ENCODE data around the gene CUL7. TPM values are rescaled to one million over a fixed set of nuclear protein-coding genes. Genes with fewer than 3 reads are reported as not detected.

The CUL7 gene
- total RNA-seq, 1 experiment from 2014 or later = 34.1 TPM

DNA sequence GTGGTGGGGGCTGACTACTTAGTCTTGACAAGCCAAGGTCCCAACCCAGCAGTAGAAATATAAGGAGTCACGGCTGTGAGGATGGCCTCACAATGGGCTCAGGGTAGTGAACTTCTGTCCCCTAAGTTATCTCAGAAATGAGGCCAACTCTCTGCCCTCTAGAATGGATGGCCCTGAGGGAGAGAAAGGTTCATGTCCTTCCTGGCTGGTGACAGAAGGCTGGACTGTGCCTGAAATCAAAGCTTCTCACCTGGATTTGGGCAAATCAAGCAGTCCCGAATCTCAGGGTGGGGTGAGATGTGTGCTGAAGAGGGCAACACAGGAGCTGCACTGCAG lies 19.5 kb downstream of the CUL7 start:
- ChIA-PET POLR2A (no interaction called here), CTCF (interaction anchor here (1.7 kb wide), 1 partner anchor 110 kb away, joined by 7 read pairs; no protein-coding TSS in a partner anchor), RAD21 (ENCODE audit: low non-redundant PET in 1 of 2, low total read pairs in 2 of 2, uncharacterized antibody in 2 of 2, unreplicated experiment in 2 of 2) (no interaction called here)
- H3K4me2 ChIP-seq (ENCODE audit: low read length) = no peak overlapping the region
- H3K9ac ChIP-seq (ENCODE audit: low read length) = no peak overlapping the region
- DNase-seq (ENCODE audit: low read depth, low spot score) (no peak), ATAC-seq (peak; percentile 31; the same call in 1 of the 2 replicates)
- H2AFZ ChIP-seq (ENCODE audit: low read depth, low read length, poor library complexity, severe bottlenecking) = no peak overlapping the region
- H3K79me2 ChIP-seq (ENCODE audit: insufficient read depth, low read length) = no peaks in the 10 kb centered on the region
- intact Hi-C loops (cut with micrococcal nuclease) = no loop called here
- H3K4me3 ChIP-seq (replicated peaks in 1 of 2; ENCODE audit: low read depth in 1 of 2, low read length in 2 of 2) = no peak overlapping the region
- no peak overlapping the region for H3K27ac ChIP-seq (ENCODE audit: low read depth, low read length)
- H3K9me3 ChIP-seq (ENCODE audit: control insufficient read depth in 1 of 2, insufficient read depth in 1 of 2, low read depth in 1 of 2, low read length in 2 of 2) = no peaks in the 10 kb centered on the region
- no TSS peak for BruUV-seq (replicated peaks)
- H3K9me2 ChIP-seq (ENCODE audit: insufficient read depth) = no peaks in the 10 kb centered on the region
- no peaks in the 10 kb centered on the region for H3K4me1 ChIP-seq (ENCODE audit: control insufficient read depth in 1 of 2, insufficient read depth in 2 of 2, low read length in 2 of 2)
- no peaks in the 10 kb centered on the region for H4K20me1 ChIP-seq (ENCODE audit: insufficient read depth)
- no peak for TF ChIP-seq SP1 (IDR thresholded peaks at IDR 0.05; ENCODE audit: low read depth)
- TF ChIP-seq SIN3A (IDR thresholded peaks at IDR 0.05; ENCODE audit: low read depth) = no peak
- no peak for TF ChIP-seq MAX (IDR thresholded peaks at IDR 0.05)
- no peak for TF ChIP-seq CEBPB (IDR thresholded peaks at IDR 0.05; ENCODE audit: low read depth)
- TF ChIP-seq SRF (IDR thresholded peaks at IDR 0.05; ENCODE audit: low read depth) = no peak
- no peak for TF ChIP-seq CBX3 (IDR thresholded peaks at IDR 0.05; ENCODE audit: low read depth)
- TF ChIP-seq, protein P1, sequence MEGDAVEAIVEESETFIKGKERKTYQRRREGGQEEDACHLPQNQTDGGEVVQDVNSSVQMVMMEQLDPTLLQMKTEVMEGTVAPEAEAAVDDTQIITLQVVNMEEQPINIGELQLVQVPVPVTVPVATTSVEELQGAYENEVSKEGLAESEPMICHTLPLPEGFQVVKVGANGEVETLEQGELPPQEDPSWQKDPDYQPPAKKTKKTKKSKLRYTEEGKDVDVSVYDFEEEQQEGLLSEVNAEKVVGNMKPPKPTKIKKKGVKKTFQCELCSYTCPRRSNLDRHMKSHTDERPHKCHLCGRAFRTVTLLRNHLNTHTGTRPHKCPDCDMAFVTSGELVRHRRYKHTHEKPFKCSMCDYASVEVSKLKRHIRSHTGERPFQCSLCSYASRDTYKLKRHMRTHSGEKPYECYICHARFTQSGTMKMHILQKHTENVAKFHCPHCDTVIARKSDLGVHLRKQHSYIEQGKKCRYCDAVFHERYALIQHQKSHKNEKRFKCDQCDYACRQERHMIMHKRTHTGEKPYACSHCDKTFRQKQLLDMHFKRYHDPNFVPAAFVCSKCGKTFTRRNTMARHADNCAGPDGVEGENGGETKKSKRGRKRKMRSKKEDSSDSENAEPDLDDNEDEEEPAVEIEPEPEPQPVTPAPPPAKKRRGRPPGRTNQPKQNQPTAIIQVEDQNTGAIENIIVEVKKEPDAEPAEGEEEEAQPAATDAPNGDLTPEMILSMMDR (IDR thresholded peaks at IDR 0.05 in 2 of 3, conservative IDR thresholded peaks at IDR 0.05 in 1 of 3; ENCODE audit: borderline replicate concordance in 1 of 3, insufficient read depth in 1 of 3, low read depth in 2 of 3, low read length in 2 of 3) = no peak
- TF ChIP-seq EZH2 (IDR thresholded peaks at IDR 0.05) = no peak
- TF ChIP-seq RAD21 (IDR thresholded peaks at IDR 0.05; ENCODE audit: low read depth) = no peak
- TF ChIP-seq ATF3 (IDR thresholded peaks at IDR 0.05) = no peak
- TF ChIP-seq POLR2AphosphoS5 (IDR thresholded peaks at IDR 0.05; ENCODE audit: low read depth, low read length) = no peak
- TF ChIP-seq ZNF274 (IDR thresholded peaks at IDR 0.05; ENCODE audit: low read depth, low read length) = no peak
- TF ChIP-seq ZFX (IDR thresholded peaks at IDR 0.05) = no peak
- peaks cover 16 to 24% of the 10 kb centered on the region in 2 experiments for H3K36me3 ChIP-seq (ENCODE audit: control insufficient read depth in 1 of 2, insufficient read depth in 2 of 2, low read length in 2 of 2)
- H3K27me3 ChIP-seq (ENCODE audit: insufficient read depth, low read length) = no peaks in the 10 kb centered on the region

All from HCT116 (cell line).